GM18498 (cell line): ENCODE data around the gene SEH1L.
"Not testable (repeated sequence)": the region's sequence is repeated elsewhere in the genome, so short reads cannot be mapped to it uniquely, and the experiment has no call there.

Experiments
- ATAC-seq: cut with Tn5 transposase; IDR thresholded peaks from one replicate; pipeline ENCODE4 v1.9.1; 2021; ENCODE audit warnings: mild to moderate bottlenecking, moderate library complexity; ENCODE audit not compliant: unreplicated experiment

SEH1L gene

GRCh38 chr18:12995424-12995823, 47.6 kb downstream of the SEH1L start:
- ATAC-seq: no peak

- ATAC-seq: no peak
Measured at GRCh38 chr18:12995952-12996477, 48.2 kb downstream of the SEH1L start.

- ATAC-seq: no peak
Measured at GRCh38 chr18:12996661-12997292, 49.0 kb downstream of the SEH1L start.

DNA sequence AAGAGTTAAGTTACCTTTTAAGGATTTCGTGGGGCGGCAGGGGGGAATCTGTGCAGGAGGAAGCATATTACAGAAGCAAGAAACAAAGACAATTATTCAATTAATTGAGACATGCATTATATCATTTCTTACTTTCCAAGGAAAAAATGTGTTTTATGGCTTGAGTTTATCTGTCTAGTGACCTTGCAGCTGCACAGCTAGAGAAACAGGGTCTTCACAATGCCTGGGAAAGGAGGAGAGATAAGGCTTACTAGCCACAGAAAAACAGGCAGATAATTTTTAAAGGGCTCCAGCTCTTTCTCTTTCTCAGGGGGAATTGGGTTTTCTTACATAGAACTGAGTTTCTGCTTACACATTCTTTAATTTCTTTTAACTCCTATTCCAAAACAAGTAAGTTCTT, 49.5 kb downstream of the SEH1L start:
- ATAC-seq: not testable (repeated sequence)

DNA sequence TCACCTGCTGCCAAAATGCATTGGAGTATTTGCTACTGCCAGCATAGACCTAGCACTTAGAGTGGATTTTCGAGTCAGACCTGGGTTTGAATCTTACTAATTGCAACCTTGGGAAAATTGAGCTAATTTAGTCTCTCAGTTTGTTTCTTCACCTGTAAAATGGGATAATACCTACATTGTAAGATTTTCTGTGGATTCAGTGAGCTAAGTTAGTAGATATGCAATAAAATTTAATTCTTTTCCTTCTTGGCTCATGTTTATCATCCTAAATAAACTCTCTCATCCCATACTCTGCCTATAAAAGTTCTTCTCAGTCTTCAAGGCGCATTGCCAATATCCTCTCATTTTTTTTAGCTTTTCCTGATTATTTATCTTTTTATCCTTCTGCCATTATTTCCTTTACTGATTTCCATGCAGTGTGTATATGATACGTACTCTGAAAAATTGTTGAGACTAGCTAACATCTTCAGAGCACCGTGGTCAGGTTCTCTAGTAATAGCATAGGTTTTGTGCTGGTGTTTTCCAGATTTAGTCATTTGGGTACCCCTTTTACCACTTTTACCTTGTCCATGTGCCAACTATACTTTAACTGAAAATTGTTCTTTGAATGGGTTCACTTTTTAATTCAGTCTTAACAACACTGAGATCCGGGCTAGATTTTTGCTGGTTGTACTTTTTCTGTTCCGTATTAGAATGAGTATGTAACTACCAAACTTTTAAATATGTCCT, 50.7 kb downstream of the SEH1L start:
- ATAC-seq: no peak

- ATAC-seq: no peak
Measured at GRCh38 chr18:13003466-13003896, 55.7 kb downstream of the SEH1L start.

- no peak for ATAC-seq
Measured at GRCh38 chr18:13004396-13004795, 56.6 kb downstream of the SEH1L start.

DNA sequence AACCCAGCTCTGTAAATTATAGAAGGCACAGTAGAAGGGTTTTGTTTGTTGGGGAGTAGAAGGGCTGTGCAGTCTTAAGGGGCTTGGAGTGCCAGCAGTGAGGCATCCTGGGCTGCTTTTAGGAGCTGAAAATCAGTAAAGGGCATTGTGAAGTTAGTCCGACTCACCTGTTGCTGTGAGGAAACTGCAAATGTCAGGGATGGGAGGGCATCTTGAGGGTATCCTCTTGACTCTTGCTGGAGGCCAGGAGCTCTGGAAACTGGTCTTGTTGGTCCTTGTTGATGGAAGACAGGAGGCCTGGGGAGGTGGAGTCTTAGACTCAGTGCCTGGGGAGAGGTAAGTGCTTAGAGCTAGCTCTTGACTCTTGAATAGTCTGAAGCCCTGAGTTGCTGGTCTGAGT, 57.5 kb downstream of the SEH1L start:
- ATAC-seq: no peak

DNA sequence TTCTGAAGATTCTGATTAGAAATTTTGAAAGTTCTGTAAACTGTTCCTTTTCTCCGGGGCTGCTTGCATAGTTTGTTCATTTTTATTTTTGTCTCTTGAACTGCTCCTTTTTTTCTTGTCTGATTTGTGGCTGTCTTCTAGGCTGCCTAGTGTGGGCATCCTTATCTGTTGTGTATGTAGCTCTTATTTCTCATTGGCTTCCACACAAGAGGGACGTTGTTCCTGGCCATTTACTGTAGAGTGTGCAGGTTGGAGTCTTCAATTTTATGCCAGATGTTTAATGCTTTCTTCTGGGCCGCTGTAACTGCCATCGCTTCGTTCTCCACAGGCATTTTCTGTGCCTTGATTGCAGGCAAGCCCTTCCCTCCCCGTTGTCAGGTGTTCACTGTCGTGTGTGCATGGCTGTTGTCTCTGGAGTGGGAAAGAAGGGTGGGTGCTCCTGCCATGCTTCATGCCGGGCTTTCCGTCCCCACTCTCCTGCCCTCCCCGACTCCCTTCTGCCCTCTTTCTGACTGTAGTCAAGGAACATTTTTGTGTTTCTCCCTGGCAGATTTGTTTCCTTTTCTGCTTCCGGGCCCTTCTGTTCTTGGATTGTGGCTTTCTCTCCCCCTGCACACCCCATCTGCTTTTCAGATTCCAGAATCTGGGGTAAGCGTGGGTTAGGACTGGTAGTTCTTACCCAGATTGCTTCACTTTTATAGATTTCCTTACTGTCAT, 58.9 kb downstream of the SEH1L start:
- ATAC-seq: no peak

DNA sequence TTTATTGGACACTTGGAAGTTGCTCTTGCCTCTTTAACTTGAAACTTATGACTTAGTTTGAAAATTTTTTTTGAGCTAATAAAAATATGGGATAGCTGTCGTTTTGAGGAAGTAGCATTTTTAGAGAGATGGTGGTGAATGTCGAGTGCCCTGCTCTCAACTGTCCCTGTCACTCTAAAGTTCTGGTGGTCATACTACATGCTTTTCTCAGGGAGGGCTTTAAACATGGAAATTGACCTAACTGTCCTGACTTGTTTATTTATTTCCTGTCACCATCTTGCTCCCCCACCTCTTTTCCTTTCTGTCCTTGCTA, 59.4 kb downstream of the SEH1L start:
- ATAC-seq: no peak

GRCh38 chr18:13011719-13012118, 63.9 kb downstream of the SEH1L start:
- no peak for ATAC-seq

- no peak for ATAC-seq
Measured at GRCh38 chr18:13014232-13014631, 66.4 kb downstream of the SEH1L start.

- ATAC-seq: no peak
Measured at GRCh38 chr18:13014818-13015217, 67.0 kb downstream of the SEH1L start.

GRCh38 chr18:13017247-13017875, 69.5 kb downstream of the SEH1L start:
- ATAC-seq: no peak

DNA sequence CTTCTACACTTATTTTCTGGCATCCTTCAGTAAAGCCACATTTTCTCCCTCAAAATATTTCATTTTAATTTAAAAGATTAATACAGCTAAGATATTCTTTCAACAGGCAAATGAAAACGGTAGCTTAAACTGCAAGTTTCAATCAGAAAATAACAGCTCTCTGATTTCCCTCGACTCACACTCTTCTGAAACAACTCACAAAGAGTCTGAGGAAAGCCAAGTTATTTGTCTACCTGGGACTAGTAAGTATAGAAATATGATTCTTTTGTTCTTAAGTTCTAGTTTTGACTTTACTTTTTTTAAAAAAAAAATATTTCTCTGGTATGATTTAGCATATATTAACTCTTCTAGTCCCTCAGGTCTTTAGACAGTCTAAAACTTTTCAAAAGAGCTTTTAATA, 70.6 kb downstream of the SEH1L start:
- no peak for ATAC-seq

GRCh38 chr18:13019301-13019700, 71.5 kb downstream of the SEH1L start:
- ATAC-seq: no peak

- no peak for ATAC-seq
Measured at GRCh38 chr18:13022644-13023043, 74.8 kb downstream of the SEH1L start.

DNA sequence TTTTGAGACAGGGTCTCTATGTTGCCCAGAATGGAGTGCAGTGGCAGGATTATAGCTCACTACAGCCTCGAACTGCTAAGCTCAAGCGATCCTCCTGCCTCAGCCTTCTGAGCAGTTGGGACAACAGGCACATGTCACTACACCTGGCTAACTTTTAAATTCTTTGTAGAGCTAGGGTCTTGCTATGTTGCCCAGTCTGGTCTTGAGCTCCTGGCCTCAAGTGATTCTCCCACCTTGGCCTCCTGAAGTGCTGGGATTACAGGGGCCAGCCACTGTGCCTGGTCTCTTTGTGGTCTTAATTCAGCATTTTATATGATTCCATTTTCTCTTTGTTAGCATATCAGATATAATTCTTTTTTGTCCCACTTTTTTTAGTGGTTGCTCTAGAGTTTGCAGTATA, 77.4 kb downstream of the SEH1L start:
- no peak for ATAC-seq

DNA sequence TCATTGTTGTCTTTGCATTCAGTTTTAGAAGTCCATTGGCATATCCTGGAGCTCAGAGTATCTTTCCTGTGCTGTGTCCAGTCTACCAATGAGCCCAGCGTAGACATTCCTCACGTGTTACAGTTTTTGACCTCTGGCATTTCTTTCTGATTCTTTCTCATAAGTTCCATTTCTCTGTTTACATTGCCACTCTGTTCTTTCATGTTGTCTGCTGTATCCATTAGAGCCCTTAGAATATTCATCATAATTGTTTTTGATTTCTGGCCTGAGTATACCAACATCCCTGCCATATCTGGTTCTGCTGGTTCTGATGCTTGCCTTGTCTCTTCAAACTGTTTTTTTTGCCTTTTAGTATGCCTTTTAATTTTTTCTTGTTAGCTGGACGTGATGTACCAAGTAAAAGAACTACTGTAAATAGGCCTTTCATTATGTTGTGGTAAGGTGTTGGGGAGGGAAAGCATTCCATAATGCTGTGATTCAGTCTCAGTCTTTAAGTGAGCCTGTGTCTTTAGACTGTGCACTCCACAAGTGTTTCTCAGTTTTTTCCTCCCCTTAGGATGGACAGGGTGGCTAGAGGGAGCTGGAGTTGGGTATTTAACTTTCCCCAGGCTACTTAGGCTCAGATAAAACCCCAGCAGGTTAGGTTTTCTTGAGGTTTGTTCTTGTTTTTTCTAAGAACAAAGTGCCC, 78.9 kb downstream of the SEH1L start:
- no peak for ATAC-seq

DNA sequence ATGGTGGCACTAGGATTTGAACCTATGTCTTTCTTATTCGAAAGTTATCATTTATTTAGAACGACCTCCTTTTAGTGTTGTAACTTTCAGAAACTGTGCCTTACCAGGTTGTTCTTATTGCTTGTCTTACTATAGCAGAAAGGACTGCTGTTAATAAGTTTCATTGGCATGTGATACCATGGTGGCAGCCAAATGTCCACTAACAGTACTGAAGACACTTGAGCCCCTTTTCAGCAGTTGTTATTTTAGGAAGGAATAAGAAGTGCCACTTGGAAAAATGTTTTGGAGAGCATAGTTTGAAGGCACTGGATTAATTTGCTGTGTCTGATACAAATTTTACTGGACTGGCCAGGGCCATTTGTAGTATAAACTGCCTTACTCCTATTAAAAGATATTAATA, 81.1 kb downstream of the SEH1L start:
- no peak for ATAC-seq

DNA sequence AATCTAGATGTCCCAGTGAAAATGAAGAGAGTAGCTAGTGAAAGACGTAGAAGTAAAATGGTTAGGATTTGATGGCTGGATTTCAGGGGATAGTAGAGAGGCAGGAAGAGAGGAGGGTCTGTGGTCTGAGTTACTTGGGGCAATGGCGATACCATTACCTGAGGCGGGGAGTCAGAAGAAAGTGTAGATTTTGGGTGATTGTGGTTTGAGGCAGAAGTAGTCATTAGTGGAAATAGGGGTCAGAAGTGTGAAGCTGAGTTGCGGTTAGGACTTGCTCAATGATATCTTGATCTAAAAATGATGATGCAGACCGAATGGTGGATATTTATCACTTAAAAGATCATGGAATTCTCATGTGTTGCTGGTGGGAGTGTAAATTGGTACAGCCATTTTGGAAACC, 84.4 kb downstream of the SEH1L start:
- ATAC-seq: no peak
